ENCODE measurements around the gene A3GALT2. TPM values are rescaled to one million over a fixed set of nuclear protein-coding genes. Genes with fewer than 3 reads are reported as not detected.

The A3GALT2 gene
- polyA plus RNA-seq, 4 donors: 0.17 TPM; not detected in 3

DNA sequence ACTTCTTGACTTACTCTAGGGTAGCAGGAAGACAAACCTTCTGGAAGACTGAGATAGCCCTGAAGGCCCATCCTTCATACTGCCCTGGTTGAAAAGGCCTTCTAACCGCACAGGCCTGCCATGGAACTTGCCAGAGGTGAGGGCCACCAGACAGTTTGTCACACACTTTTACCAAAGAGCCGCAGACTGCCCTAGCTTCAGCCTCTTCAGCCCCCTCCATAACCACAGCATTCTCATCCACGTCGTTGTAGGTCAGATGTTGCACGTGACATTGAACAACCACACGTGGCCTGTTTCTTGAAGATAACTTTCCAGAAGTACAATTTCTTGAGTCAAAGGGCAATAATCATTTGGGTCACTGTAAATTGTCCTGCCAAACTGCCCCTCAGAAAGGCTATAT is 45.7 kb downstream of the A3GALT2 start:
- no peak for DNase-seq (ENCODE audit: low read depth in 4 of 4, low spot score in 3 of 4)

DNA sequence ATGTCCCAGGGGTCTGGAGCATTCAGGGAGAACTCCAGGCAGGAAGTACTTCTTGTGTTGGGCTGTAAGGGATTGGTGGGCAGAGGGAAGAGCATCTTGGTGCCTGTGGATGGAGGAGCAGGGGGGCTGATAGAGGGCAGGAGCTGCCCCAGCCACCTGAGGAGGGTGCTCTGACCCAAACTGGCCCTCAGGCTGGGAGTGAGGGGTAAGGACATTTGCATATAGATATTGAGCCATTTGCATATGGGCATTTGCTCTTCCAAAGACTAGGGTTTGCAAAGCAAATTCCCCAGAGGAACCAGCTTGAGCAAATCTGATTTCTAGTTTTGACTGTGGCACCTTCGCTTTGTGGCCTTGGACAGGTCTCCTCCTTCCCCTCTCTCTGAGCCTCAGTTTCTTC is 46.5 kb downstream of the A3GALT2 start:
- no peak for DNase-seq (ENCODE audit: low read depth in 4 of 4, low spot score in 3 of 4)

DNA sequence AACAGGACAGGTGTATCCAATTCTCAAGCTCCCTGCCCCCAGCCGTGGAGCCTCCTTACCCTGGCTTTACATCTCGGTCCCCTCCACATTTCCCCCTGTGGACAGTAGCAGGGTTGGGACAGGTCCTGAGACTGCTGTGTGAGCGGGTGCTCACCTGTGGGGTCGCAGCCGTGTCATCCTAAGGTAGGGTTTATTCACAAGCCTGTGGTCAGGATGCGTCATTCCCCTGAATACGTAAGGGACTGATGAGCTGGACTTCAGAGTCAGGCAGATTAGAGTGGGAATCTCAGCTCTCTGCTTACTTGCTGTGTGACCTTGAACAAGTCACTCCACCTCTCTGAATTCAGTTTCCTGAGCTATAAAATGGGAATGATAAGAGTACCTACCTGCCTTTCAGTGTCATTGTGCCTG is 46.9 kb downstream of the A3GALT2 start:
- no peak for DNase-seq (ENCODE audit: low read depth in 4 of 4, low spot score in 3 of 4)

DNA sequence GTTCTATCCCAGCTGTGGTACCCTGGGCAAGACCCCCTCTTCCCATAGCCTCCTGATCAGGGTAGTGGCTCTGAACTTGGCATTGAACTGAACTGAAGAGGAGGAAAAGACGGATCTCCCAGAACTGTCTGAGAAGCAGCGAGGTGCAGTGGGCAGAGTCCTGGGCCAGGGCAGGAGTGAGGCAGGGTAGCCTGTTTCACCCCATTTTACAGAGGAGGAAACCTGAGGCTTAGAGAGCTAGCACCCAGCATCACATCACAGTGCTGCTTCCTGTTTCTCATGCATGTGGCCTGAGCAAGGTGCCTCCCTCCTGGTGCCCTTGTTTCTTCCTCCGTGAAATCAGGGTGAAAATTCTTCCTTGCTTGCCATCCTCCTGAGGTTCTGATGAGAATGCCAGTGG is 47.5 kb downstream of the A3GALT2 start:
- DNase-seq (ENCODE audit: low read depth in 4 of 4, low spot score in 3 of 4): no peak

DNA sequence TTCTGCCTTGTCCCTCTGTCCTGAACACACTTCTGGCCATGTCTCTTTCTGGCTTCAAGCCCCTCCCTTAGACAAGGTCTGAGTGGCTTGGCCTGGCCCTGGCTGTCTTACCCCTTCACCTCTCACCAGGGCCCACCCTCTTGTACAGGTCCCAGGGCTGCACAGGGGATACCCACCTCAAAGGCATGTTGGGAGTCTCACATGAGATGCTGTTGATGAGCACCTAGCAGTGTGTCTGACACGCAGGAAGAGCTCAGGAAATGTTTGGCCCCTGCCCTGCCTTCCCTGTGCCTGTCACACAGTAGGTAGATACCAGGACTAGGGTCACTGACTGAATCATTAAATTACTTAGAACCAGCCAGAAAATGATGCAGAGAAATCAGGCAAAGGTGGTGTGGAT is 48.0 kb downstream of the A3GALT2 start:
- no peak for DNase-seq (ENCODE audit: low read depth in 4 of 4, low spot score in 3 of 4)

DNA sequence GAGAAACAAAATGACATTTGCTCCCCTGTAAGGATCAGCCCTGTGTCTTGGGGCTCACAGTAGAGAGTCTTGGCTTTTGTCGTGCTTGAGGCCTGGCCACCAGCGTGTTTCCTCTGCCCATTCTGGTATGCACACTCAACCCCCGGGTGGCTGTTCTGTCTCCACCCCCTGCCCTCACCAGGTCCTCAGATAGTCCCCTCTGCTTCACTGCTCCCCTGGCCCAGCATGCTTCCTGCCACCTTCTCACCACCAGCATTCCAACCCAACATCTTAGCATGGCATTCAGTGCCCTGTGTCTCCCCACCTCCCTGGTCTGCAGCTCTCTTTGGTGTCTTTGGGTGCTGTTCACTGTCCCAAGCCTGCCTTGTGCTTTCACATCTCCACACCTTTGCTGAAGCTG is 48.4 kb downstream of the A3GALT2 start:
- no peak for DNase-seq (ENCODE audit: low read depth in 4 of 4, low spot score in 3 of 4)

DNA sequence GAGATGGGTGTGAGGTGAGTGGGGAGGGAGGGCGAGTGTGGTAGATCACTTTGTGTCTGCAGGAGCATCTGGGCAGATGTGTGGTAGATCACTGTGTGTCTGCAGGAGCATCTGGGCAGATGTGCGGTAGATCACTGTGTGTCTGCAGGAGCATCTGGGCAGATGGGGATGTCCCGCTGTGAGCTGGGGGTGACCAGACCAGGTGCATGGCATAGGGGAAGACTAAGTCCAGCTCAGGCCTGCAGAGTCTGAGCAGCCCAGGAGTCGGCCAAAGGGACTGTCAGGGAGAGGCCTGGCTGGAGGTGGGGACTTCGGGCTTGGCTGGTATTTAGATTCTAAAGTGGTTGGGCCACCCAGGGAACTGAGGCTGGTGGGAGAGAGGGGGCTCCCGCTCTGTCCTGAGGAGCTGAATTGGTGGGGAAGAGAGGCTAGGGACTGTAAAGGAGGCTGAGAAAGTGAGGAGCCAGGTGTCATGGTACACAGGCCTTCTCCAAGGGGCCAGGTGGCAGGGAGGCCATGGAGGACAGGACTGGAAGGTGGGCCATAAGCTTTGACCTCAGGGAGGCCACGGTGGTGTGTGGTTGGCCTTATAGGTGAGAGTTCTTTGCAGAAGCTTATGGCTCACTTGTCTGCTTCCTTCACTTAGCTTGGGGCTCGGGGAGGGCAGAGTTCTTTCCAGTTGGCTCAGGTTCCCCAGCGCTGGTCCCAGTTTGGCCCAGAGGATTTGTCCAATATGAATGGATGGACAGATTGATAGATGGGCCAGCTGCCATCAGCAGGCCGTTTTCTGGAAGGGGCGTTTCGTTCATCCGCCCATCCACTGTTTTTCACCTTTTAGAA is 49.0 kb downstream of the A3GALT2 start:
- DNase-seq (ENCODE audit: low read depth in 4 of 4, low spot score in 3 of 4): no peak

DNA sequence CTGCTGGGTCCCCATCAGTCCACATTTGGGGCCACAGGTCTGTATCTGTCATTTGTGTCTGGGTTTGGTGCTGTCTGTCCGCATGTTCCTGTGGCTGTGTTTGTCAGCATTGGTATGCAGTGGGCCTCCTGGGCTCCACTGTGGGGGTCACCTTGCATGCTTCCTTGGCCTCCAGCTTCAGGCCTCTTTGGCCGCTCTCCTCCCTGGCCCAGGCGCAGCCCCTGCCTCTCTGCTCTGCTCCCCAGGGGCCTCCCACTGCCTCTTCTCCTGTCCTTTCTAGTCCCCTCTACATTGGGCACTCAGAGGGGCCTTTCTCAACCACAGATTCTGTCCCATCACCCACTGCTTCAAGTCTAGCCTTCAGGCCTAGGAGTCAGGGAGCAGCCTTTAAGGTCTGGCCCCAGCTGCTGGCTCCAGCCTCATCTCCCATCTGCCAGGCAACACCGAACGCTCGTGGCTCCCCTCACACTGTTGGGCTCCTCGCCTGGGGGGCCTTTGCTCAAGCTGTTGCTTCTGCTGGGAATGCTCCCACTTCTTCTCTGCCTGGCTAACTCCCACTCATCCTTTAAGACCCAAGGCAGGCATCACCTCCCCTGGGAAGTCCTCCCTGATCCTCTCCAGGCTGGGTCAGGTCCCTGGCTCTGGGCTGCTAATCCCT is 50.0 kb downstream of the A3GALT2 start:
- DNase-seq (ENCODE audit: low read depth in 4 of 4, low spot score in 3 of 4): no peak

DNA sequence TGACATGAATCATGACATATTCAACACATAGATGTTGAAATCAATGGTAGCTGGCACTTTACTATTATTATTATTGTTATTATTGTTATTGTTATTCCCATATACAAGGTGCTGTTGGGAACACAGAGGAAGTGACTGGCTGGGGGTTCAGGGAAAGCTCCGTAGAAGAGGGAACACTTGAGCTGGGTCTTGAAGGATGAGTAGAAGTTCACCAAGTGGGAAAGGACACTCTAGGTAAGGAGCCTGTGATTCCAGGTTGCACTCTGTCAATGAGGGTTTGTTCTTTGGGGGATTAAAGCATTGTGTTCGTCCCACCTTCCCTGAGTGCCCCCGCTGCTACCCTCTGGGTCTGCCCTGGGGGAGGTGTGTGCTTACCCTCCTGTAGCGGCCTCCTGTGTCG is 50.5 kb downstream of the A3GALT2 start:
- no peak for DNase-seq (ENCODE audit: low read depth in 4 of 4, low spot score in 3 of 4)

DNA sequence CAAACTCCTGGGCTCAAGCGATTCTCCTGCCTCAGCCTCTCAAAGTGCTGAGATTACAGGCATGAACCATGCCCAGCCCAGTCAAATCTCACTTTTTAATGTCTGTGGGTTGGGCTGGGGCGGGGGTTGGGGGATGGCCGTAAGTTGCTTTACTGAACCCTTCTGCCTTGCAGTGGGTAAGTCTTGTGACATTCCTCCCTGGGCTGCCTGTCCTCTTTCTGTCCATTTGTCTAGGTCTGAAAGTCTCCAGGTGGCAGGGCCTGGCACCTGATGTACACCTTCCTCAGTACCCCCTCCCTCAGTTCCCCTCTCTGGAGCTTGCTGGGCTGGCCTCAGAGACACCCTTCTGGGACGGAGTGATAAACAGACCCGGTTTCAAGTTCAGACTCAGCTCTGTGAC is 51.3 kb downstream of the A3GALT2 start:
- no peak for DNase-seq (ENCODE audit: low read depth in 4 of 4, low spot score in 3 of 4)

DNA sequence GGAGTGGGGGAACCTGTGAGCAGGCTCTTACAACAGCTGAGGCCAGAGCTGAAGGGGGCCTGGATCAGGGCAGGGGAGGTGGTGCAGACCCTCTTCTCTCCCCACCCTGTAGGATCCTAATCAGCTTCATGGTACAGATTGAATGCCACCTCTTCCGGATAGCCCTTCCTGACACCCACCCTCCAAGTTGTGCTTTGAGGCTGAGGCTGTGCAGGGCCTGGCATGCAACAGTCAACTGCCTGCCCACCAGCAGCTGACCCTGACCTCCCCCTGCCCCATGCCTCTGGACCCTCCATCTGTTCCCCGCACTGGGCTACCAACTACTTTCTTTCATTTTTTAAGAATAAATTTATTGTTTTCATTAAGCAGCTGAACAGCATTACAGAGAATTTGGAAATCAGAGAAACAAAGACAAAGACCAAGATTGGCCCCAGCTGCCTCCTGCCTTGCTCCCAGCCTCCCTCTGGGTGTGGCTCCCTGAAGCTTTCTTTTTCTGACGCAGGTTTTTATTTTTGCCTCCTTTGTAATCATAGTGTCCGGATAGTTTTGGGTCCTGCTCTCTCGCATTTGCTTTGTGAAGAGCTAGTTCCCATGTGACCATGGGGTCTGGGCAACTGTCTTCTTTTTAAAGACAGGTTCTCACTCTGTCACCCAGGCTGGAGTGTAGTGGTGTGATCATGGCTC is 51.8 kb downstream of the A3GALT2 start:
- no peak for DNase-seq (ENCODE audit: low read depth in 4 of 4, low spot score in 3 of 4)

DNA sequence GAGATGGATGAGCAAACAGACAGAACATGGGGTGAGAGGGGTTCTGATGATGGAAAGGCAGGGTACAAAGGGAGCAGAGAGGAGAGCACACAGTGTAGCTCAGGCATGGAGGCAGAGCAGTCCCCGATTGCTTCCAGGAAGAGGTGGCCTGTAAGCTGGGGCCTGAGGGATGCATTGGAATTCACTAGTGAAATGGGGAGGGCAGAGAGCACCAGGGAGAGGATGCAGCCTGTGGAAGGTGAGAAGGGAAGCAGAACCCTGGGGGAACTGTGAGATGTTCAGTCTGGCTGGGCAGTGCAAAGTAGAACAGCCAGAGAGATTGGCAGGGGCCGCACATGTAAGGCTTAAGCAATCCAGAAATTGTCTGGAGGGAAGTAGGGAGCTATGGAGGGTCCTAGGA is 52.4 kb downstream of the A3GALT2 start:
- DNase-seq (ENCODE audit: low read depth in 4 of 4, low spot score in 3 of 4): no peak

DNA sequence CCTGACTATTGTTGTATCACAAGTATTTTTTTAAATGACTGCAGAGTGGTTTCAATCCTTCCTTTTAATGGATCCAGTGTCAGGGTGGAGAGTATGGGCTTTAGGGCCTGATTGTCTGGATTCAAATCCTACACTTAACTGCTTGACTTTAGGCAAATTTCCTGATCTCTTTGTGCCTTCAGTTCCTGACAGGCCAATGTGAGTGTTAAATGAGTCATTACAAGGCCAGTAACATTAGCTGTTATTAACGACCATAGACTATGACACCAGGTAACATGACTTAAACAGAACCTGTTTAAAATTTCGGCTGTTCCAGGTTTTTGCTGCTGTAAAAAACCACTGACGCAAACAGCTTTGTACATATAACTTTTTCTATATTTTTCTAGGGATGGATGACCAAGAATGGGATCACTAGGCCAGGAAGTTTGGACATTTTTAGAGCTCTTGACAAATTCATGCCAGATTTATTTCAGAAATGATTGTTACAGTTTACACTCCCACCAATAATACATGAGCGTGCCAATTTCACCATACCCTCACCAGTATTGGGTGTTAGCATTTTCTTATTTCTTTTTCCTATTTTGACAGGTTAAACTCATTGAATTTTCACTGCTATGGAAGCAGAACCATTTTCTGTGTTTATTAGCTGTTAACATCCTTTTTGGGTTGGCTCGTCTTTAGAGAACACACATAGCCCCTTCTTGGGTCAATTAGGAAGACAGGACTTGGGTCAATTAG is 53.3 kb downstream of the A3GALT2 start:
- DNase-seq (ENCODE audit: low read depth in 4 of 4, low spot score in 3 of 4): no peak

DNA sequence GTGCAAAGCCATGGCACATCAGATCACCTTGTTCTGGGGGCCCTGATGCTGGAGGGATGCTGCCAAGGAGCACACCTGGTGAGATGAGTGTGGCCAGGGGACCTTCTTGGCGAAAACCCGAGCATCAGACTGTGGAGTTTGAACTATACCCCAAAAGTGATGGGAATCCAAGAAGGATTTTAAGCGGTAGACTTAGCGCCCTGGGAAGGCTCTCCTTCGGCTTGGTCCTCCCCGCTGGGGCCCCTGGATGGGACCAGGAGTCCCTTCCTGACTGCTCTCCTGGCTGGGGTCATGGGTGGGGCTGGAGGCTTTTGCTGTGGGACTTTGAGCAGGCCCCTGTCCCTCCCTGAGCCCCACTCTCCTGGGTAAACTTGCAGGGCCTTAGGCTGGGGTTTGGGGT is 54.1 kb downstream of the A3GALT2 start:
- no peak for DNase-seq (ENCODE audit: low read depth in 4 of 4, low spot score in 3 of 4)

DNA sequence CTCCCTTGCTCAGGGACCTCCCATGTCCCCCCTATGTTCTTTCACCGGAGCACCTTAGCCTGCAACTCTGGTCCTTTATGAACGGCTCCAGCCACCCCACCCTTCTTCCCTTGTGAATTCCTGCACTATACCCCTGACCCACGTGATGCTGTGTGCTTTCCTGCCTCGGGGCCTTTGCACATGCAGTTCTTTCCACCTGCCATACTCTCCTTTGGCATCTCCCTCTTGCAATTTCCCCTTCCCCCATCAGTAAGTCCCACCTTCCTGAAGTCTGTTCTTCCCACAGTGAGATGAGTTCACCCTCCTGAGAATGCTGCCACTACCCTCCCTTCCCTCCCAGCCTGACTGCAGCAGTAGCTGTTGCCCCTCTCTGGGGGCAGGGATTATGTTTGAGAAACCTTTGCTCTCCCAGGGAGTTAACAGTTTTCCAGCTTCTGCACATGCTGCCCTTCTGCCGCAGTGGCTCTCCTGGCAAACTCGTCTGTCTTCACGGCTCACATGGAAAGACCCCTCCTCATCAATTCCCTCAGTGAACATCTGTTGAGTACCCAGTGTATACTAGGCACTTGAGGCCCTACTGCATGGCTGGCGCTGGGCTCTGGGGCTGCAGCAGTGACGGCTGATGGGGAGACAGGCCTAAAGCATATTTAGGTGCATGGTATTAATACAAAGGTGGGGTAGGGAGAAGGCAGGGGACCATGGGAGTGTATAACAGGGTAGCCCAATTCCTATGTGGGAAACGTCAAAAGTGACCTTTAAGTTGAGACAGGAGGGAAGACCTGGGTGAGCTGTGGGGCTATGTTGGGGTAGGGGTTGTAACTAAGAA is 54.9 kb downstream of the A3GALT2 start:
- DNase-seq (ENCODE audit: low read depth in 4 of 4, low spot score in 3 of 4): no peak

DNA sequence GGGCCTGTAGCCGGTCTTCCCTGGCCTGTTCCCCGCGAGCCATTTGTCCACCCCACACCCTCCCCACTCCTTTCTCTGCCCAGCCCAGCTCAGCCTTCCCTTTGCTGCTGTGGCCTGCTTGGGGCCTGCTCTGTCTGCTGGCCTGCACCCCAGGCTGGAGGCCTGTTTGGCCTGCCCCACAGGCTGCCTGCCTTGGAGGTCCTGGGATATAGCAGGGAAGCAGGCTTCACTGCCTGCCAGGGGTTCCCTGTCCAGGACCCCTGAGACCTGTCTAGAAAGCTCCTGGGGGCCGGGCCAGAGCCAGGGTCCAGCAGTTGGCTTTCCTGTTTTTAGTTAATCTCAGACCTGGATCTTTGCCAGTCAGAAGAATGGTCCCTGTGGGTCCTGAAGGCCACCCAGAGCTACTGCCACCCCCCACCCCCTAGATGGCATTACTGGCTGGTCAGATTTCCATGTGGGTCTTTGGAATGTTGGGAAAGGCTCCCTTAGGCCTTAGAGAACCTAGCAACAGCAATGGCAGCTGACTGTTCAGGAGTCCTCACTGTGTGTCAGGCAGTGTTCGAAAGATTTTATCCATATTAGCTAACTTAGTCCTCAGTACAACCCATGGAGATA is 56.9 kb downstream of the A3GALT2 start:
- no peak for DNase-seq (ENCODE audit: low read depth in 4 of 4, low spot score in 3 of 4)

DNA sequence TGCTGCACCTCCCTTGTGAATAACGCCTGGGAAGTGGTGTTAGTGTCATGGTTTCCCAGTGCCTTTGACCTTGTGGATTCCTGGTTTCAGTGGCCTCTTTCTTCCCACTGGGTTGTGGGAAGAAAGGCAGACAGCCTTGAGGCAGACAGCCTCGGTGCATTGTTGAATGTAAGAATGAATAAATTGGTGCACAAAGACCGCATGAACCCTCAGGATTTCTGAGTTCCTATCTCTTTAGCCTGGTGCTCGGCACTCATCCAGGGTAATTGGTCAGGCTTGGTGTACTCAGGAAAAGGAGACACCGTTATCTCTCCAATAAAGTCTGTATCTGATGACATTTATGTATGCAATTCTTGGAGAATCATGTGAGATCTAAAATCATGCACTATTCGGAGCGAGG is 59.6 kb downstream of the A3GALT2 start:
- no peak for DNase-seq (ENCODE audit: low read depth in 4 of 4, low spot score in 3 of 4)

DNA sequence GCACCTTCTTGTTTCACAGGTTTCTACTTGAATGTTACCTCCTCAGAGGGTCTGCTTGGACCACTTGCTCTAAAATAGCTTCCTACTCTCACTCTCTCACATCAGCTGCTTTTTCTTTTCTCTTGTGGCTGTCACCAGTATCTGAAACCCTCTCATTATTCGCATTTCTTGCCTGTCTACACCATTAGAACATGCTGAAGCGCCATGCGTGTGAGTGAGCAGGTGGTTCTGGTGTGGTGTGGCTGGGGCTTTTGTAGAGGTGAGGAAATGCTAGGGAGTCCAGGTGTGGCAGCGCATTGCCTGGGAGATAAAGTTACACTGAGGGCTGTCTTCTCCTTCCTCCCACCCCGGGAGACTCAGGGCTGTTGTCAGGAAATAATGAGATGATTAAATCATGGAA is 60.5 kb downstream of the A3GALT2 start:
- DNase-seq (ENCODE audit: low read depth in 4 of 4, low spot score in 3 of 4): no peak

DNA sequence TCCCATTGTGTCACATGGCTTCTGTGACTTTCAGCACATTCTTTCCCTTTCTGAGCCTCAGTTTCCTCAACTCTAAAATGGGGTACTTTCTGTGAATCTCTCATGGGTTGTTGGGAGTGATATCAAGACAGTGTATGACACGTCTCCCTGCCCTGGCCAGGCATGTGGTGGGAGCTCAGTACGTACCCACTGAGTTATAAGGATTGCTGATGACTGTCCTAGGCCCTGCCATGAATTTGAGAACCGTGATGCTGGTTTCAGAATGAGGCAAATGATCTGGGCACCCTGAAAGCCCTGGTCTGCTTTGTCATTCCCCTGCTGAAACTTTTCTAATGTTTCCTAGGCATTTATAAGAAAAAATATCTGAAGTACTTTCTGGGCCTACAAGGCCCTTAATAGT is 61.0 kb downstream of the A3GALT2 start:
- no peak for DNase-seq (ENCODE audit: low read depth in 4 of 4, low spot score in 3 of 4)

DNA sequence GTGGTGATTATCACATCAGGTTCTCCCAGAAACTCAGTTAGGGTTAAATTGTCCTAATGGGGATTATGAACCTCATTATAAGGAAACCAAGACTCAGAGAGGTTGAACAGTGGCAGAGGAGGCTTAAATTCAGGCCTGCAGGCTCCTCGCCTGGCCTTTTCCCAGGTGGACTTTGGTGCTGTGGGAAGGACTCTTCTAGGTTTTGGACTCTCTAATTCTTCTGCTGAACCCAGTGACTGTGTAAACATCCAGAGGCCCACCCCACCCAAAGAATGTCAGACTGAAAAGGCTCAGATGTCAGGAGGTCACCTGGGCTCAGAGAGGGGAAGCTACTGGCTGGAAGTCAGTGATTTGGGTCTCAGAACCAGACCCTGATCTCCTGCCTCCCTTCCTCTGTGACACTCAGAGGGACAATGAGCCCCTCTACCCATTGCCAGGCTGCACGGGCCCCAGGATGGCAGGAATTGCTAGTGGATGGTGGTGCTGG is 62.1 kb downstream of the A3GALT2 start:
- no peak for DNase-seq (ENCODE audit: low read depth in 4 of 4, low spot score in 3 of 4)

All from right renal pelvis (tissue), 4 donors.